SH-SY5Y (cell line): Measurements from ENCODE around the gene ASS1.

Source experiments
- GATA2 ChIP-seq: IDR thresholded peaks from 2 replicates; pipeline ENCODE4 v1.6.1; 2011; ENCODE audit warnings: mild to moderate bottlenecking, low read depth, low read length
- GATA3 ChIP-seq: IDR thresholded peaks from 2 replicates; pipeline ENCODE4 v1.6.1; 2011; ENCODE audit warnings: low read depth, mild to moderate bottlenecking, low read length, moderate library complexity

DNA sequence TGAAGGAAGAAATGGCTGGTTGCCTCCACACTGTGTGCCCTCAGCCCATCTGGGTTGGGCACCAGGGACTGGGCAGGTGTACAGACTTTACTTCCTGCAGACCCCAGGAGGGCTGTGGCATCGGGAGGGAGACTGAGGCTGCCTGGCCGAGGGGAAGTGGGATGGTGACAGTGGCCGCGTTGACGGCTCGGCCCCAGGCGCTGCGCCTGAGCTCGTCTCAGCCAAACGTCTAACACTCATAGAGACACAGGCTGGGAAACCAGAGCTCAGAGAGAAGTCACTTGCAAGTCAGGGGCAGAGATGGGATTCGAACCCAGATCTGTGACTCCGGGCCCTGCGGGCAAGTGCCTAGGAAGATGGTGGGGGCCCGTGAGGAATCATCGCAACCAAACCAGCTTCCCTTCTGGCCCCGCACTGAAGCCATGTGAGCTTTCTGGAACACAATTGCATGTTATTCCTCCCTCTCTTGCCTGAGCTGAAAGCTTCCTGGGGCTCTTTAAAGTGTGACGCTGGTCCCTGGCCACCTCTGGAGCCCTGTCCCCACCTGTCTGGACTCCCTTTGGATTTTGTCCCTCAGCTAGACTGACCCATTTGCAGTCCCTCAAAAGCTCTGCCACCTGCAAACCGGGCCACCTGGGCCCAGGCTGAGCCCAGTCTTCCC is 81.6 kb downstream of the ASS1 start:
- TF ChIP-seq GATA2, result no peak
- TF ChIP-seq GATA3, result no peak
